Thoracic aorta (tissue), 2 donors: ENCODE data around the gene FAM209A. TPM values are rescaled to one million over a fixed set of nuclear protein-coding genes. Genes with fewer than 3 reads are reported as not detected.

ENCODE experiments used
- ATAC-seq: fragments of 150-250 bp; one replicate; pipeline ENCODE4 v1.8.0; 2017; ENCODE audit warnings: low read depth; ENCODE audit not compliant: insufficient number of reproducible peaks, low FRiP score
- DNase-seq: peaks from one replicate; pipeline ENCODE4 v3.0.0-alpha.2; 2020; ENCODE audit warnings: low spot score
- H3K27ac ChIP-seq, 2 donors: fragments of 200-600 bp; sonication (generic); 1 replicate in 1 of 2; 2 replicates in 1 of 2; pipeline ENCODE4 v1.5.1; 2016; ENCODE audit warnings: mild to moderate bottlenecking in 2 of 2, moderate library complexity in 2 of 2
- H3K27me3 ChIP-seq: fragments of 200-600 bp; sonication (generic); replicated peaks from 2 replicates; pipeline ENCODE4 v1.6.0; 2016; ENCODE audit warnings: mild to moderate bottlenecking; ENCODE audit not compliant: insufficient read depth
- H3K36me3 ChIP-seq: fragments of 200-600 bp; sonication (generic); one replicate; pipeline ENCODE4 v1.5.1; 2016
- H3K4me1 ChIP-seq, 2 donors: fragments of 200-600 bp; sonication (generic); 1 replicate in 1 of 2; 2 replicates in 1 of 2; pipeline versions ENCODE4 v1.5.1 to v1.6.0; 2016; ENCODE audit warnings: low read depth in 2 of 2, mild to moderate bottlenecking in 1 of 2; ENCODE audit not compliant: control insufficient read depth in 1 of 2
- H3K4me3 ChIP-seq: fragments of 200-600 bp; sonication (generic); 2 replicates; pipeline ENCODE4 v1.5.1; 2016; ENCODE audit warnings: mild to moderate bottlenecking
- H3K9me3 ChIP-seq: fragments of 200-600 bp; sonication (generic); 2 replicates; pipeline ENCODE4 v1.5.1; 2016
- CTCF ChIP-seq: fragments of 200-600 bp; sonication (generic); IDR thresholded peaks from one replicate; pipeline ENCODE4 v1.5.1; 2019; ENCODE audit warnings: antibody characterized with exemption
- total RNA-seq, 2 donors: library from RNA; depleted of rRNA; stranded (reverse); fragments of >200 nt; gene quantifications; one replicate each; pipeline versions ENCODE4 v1.1.0 to v1.2.3, GENCODE V29; 2016

FAM209A gene
- total RNA-seq, 2 donors from 2014 or later = not detected

GRCh38 chr20:56517211-56517610 is 7.3 kb upstream of the FAM209A start:
- no peaks in the 10 kb centered on the region for H3K27me3 ChIP-seq
- H3K27ac ChIP-seq = no peak overlapping the region
- ATAC-seq (no peak), DNase-seq (no peak)
- no peak overlapping the region for H3K4me3 ChIP-seq
- H3K9me3 ChIP-seq = peaks cover 20% of the 10 kb centered on the region
- H3K4me1 ChIP-seq = no peaks in the 10 kb centered on the region
- H3K36me3 ChIP-seq = peaks cover 51% of the 10 kb centered on the region
- no peak for TF ChIP-seq CTCF

- ATAC-seq (no peak), DNase-seq (no peak)
- Histone ChIP-seq H3K36me3 (peaks cover 51% of the 10 kb centered on the region), H3K27me3 (no peaks in the 10 kb centered on the region), H3K9me3 (peaks cover 20% of the 10 kb centered on the region), H3K27ac (no peak overlapping the region), H3K4me1 (no peaks in the 10 kb centered on the region), H3K4me3 (no peak overlapping the region)
- no peak for TF ChIP-seq CTCF
Observed at GRCh38 chr20:56517641-56518040, 6.9 kb upstream of the FAM209A start.

GRCh38 chr20:56518126-56518525 is 6.4 kb upstream of the FAM209A start:
- TF ChIP-seq CTCF = no peak
- Histone ChIP-seq H3K27ac (no peak overlapping the region), H3K9me3 (peaks cover 20% of the 10 kb centered on the region), H3K4me3 (no peak overlapping the region), H3K27me3 (no peaks in the 10 kb centered on the region), H3K4me1 (no peaks in the 10 kb centered on the region), H3K36me3 (peaks cover 49% of the 10 kb centered on the region)
- no peak for DNase-seq
- no peak for ATAC-seq

- no peaks in the 10 kb centered on the region for H3K4me1 ChIP-seq
- TF ChIP-seq CTCF = no peak
- peaks cover 20% of the 10 kb centered on the region for H3K9me3 ChIP-seq
- H3K27me3 ChIP-seq = no peaks in the 10 kb centered on the region
- ATAC-seq (no peak), DNase-seq (no peak)
- no peak overlapping the region for H3K27ac ChIP-seq
- peaks cover 42% of the 10 kb centered on the region for H3K36me3 ChIP-seq
- no peak overlapping the region for H3K4me3 ChIP-seq
Observed at GRCh38 chr20:56518721-56519398, 5.7 kb upstream of the FAM209A start.

GRCh38 chr20:56519551-56519950 is 5.0 kb upstream of the FAM209A start:
- Histone ChIP-seq H3K27ac (no peak overlapping the region), H3K9me3 (peaks cover 20% of the 10 kb centered on the region), H3K4me3 (no peak overlapping the region), H3K27me3 (no peaks in the 10 kb centered on the region), H3K4me1 (no peaks in the 10 kb centered on the region), H3K36me3 (peaks cover 39% of the 10 kb centered on the region)
- DNase-seq (no peak), ATAC-seq (no peak)
- TF ChIP-seq CTCF = no peak
